Measurements from ENCODE around the gene SBNO2. TPM values are rescaled to one million over a fixed set of nuclear protein-coding genes. Genes with fewer than 3 reads are reported as not detected.

Gene SBNO2
- total RNA-seq, 1 experiment from 2014 or later = 46.3 TPM

DNA sequence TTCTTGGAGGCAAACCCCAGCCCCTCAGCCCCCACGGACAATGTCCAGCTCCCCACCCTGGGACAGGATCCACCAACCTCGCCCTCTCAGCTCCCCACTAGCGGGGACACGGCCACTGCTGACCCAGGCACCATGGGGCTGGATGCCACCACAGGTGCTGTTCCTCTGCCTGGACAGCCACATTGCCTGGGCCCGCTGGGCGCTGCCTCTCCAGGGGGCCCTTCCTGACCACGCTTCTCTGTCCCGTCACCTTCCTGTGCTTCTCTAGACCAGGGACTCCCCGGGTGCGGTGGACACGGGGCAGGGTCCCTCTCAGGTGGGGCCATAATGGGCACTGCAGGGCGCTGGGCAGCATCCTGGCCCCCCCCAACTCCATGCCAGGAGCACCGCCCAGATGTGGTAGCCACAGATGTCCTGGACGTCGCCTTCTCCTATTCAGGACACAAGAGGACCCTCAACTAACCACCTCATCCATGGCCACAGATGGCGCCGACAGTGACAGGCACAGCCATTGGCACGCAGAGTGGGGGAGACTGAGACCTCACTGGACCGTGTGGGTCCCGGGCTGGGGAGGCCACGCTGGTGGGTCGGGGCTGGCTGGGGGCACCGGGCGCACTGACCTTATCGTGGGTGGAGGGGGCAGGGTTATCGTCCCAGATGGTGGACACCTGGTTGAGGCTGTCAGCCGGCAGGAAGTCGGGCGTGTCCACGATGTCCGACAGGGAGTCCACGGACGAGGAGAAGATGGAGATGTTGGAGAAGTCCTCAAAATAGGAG, 46.9 kb downstream of the SBNO2 start:
- Histone ChIP-seq H3K4ac (ENCODE audit: low read depth, low read length) (no peak overlapping the region), H3K23me2 (ENCODE audit: insufficient read length, low read depth, low read length, poor library complexity, severe bottlenecking) (no peaks in the 10 kb centered on the region), H2AK5ac (ENCODE audit: insufficient read length, low read length) (no peak overlapping the region), H2BK120ac (ENCODE audit: low read depth, low read length, poor library complexity, severe bottlenecking) (no peak overlapping the region), H3K9me3 (ENCODE audit: control insufficient read depth, low read depth, low read length) (no peaks in the 10 kb centered on the region), H3K27ac (ENCODE audit: insufficient read length, low read depth, low read length) (no peak overlapping the region), H3K9ac (ENCODE audit: extremely low read depth, insufficient read length, low read length) (no peak overlapping the region), H3K14ac (ENCODE audit: insufficient read depth, low read length) (no peak overlapping the region), H3K79me1 (ENCODE audit: insufficient read depth, low read depth, low read length, poor library complexity, severe bottlenecking) (no peaks in the 10 kb centered on the region), H4K91ac (ENCODE audit: insufficient read length, low read depth, low read length) (no peak overlapping the region), H4K20me1 (ENCODE audit: control insufficient read depth, insufficient read depth, insufficient read length) (no peaks in the 10 kb centered on the region), H2AFZ (ENCODE audit: low read length) (no peak overlapping the region), H2BK12ac (ENCODE audit: insufficient read length, low read depth, low read length) (no peak overlapping the region), H4K8ac (replicated peaks; ENCODE audit: insufficient read length, low read depth, low read length) (no peak overlapping the region), H3K4me2 (ENCODE audit: insufficient read depth, insufficient read length, low read length) (no peak overlapping the region), H3K18ac (ENCODE audit: insufficient read length, low read depth, low read length) (no peak overlapping the region), H2BK5ac (ENCODE audit: insufficient read length, low read length) (peak overlapping the region; percentile 19), H2BK15ac (ENCODE audit: low read depth, low read length) (no peak overlapping the region), H3K4me1 (ENCODE audit: insufficient read depth, low read length) (no peaks in the 10 kb centered on the region), H3K56ac (ENCODE audit: insufficient read length, low read depth, low read length) (no peak overlapping the region), H3K23ac (ENCODE audit: insufficient read length, low read depth, low read length) (no peak overlapping the region), H3K79me2 (ENCODE audit: insufficient read depth, low read length) (no peaks in the 10 kb centered on the region; the same call in 1 of the 2 replicates), H2BK20ac (ENCODE audit: low read depth, low read length, poor library complexity, severe bottlenecking) (no peak overlapping the region), H3T11ph (ENCODE audit: low read length) (no peak overlapping the region), H4K5ac (ENCODE audit: insufficient read length, low read depth, low read length) (no peak overlapping the region), H3K27me3 (ENCODE audit: insufficient read depth, low read length) (no peaks in the 10 kb centered on the region)
- peaks cover 4 to 7% of the 10 kb centered on the region in 2 experiments; a peak in 3 of 4 replicates for H3K4me1 Mint-ChIP-seq
- H3K27ac Mint-ChIP-seq = no peak overlapping the region
- H3K9me3 Mint-ChIP-seq = no peaks in the 10 kb centered on the region; a peak in 1 of 5 replicates
- H3K4me3 Mint-ChIP-seq = no peak overlapping the region
- no peak for DNase-seq
- TF ChIP-seq, protein P1, sequence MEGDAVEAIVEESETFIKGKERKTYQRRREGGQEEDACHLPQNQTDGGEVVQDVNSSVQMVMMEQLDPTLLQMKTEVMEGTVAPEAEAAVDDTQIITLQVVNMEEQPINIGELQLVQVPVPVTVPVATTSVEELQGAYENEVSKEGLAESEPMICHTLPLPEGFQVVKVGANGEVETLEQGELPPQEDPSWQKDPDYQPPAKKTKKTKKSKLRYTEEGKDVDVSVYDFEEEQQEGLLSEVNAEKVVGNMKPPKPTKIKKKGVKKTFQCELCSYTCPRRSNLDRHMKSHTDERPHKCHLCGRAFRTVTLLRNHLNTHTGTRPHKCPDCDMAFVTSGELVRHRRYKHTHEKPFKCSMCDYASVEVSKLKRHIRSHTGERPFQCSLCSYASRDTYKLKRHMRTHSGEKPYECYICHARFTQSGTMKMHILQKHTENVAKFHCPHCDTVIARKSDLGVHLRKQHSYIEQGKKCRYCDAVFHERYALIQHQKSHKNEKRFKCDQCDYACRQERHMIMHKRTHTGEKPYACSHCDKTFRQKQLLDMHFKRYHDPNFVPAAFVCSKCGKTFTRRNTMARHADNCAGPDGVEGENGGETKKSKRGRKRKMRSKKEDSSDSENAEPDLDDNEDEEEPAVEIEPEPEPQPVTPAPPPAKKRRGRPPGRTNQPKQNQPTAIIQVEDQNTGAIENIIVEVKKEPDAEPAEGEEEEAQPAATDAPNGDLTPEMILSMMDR (conservative IDR thresholded peaks at IDR 0.05) = no peak
- H3K36me3 Mint-ChIP-seq (ENCODE audit: insufficient read depth in 1 of 3, low read depth in 3 of 3) = peaks cover 2 to 22% (median 18%) of the 10 kb centered on the region in 3 experiments; a peak in 5 of 7 replicates
- H3K27me3 Mint-ChIP-seq (ENCODE audit: low read depth) = no peaks in the 10 kb centered on the region
- WGBS (ENCODE audit: extremely low coverage, insufficient read length, low lambda C conversion rate) = no CpG with 5 or more reads among the region's 33 CpGs
